Left ventricle myocardium superior (tissue), 1 donor: ENCODE measurements around the gene TLE4. TPM values are rescaled to one million over a fixed set of nuclear protein-coding genes. Genes with fewer than 3 reads are reported as not detected.
A peak's percentile ranks its signal among the peaks of the same experiment; 100 is the strongest.
"Not testable (repeated sequence)": the region's sequence is repeated elsewhere in the genome, so short reads cannot be mapped to it uniquely, and the experiment has no call there.

ENCODE experiments used
- ATAC-seq: fragments of 200-7000 bp; cut with Tn5 transposase; one replicate; pipeline ENCODE4 v1.9.1; 2020; ENCODE audit warnings: mild to moderate bottlenecking, moderate library complexity
- DNase-seq: peaks from one replicate; pipeline ENCODE4 v3.0.0-alpha.2; 2020
- intact Hi-C: fragments of 100-400 bp; cut with micrococcal nuclease; formaldehyde crosslinking; loops from one replicate; pipeline ENCODE4 v1.11.0; 2022
- total RNA-seq: library from RNA; stranded (reverse); fragmentation: NEBNext Ultra II Directional; extraction: Animal tissue kit (Norgen Biotek cat#: 25700); gene quantifications from one replicate; pipeline ENCODE4 v1.2.1, GENCODE V29; 2021
- donor health status: DM: no; HTN: yes; CAD: no; lungs with severe emphysema.

TLE4 gene
- total RNA-seq, 1 donor from 2014 or later: 10.7 TPM

- peak; percentile 28 for DNase-seq
- intact Hi-C loops: no loop called here
- peak; percentile 90 for ATAC-seq
Measured at GRCh38 chr9:79623799-79624721, 52.3 kb downstream of the TLE4 start.

- intact Hi-C loops: no loop called here
- ATAC-seq (no peak), DNase-seq (no peak)
Measured at GRCh38 chr9:79629721-79630120, 58.0 kb downstream of the TLE4 start.

GRCh38 chr9:79630521-79631403 lies 59.0 kb downstream of the TLE4 start:
- ATAC-seq (no peak), DNase-seq (no peak)
- intact Hi-C loops: no loop called here

- intact Hi-C loops: no loop called here
- ATAC-seq: no peak
- DNase-seq: no peak
Measured at GRCh38 chr9:79632060-79632459, 60.3 kb downstream of the TLE4 start.

DNA sequence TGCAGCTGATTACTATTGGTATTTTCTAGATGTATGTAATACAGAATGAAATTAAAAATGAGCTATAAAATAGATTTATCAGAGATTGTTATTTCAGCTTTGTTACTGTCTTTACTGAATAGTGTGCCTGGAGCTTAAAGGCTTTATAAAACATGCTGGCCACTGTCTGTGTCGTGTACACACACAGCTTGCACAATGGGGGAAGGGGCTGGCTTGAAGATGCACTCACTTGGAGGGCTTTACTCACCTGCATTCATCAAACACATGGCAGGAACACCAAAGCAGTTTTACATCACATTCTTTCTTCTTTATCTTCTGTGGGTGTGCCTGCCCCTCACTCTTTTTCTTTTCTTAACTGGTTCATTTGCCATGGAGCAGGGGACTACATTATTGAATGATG lies 60.9 kb downstream of the TLE4 start:
- intact Hi-C loops: no loop called here
- DNase-seq (no peak), ATAC-seq (no peak)

GRCh38 chr9:79633558-79633957 lies 61.8 kb downstream of the TLE4 start:
- ATAC-seq (no peak), DNase-seq (no peak)
- intact Hi-C loops: no loop called here

DNA sequence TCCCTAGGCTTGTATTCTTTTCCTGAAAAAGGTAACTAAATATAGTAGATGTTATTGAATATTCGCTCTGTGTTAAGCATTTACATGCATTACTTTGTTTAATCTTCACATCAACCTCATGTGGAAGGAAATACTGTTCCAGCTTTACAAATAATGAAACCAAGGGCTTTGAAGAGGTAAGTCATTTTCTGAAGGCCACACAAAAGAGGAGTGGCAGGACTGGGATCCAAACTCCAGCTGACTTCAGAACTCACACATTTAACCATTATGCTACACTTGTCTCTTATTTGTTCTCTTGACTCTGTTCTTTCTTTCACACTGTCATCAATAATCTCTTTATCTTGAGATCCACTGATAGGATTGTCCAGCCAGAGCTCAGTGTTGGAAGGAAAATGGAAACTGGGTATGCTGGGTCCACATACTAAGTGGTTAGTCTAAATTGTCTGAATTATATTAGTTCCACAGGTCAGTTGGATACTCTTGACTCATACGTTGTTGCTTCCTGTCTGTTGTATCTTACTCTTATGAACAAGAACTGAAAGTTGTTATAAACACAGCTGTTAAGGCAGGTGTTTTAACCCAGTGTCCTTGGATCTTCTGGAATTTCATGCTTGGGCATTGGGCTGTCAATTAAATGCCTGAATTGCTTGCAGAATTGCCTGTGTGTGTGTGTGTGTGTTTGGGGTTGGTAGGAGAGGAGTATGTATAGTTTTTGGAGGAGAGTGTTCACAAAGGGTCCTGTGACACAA lies 65.6 kb downstream of the TLE4 start:
- ATAC-seq (no peak), DNase-seq (no peak)
- intact Hi-C loops: no loop called here

DNA sequence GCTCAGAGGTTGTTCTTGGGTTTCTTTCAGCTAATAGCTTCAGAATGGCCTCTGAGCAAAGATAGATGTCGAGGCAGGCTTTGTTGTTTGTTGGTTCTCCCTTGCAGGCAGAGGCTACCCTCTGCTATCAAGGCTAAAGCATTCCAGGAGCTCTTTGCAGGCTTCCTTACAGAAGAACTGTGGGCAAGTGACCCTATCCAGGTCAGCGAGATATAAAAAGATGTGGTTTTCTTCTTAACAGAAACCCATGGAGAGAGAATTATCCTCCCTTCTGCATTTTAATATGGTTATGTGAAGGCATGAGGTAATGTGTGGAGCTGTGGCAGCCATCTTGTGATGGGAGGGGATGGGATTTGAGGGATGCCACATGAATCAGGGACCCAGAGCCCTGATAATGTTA lies 67.0 kb downstream of the TLE4 start:
- ATAC-seq (no peak), DNase-seq (no peak)
- intact Hi-C loops: no loop called here

- ATAC-seq: no peak
Measured at GRCh38 chr9:79639354-79639753, 67.6 kb downstream of the TLE4 start.

DNA sequence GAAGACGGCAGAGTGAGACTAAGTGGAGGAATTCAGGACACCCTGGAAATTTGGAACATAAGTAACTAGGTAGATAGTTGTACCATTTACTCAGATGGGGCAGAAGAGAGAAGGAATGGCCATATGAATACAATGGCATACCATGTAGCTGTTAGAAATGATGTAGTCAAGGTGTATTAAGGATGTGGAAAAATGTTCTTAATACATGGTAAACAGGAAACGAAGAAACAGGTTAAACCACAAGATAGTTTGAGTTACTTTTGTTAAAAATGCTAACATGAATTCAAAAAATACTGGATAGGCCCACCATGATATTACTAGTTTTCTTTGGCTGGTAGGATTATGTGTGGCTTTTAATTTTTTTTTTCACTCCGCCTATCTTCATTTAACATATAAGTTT lies 68.3 kb downstream of the TLE4 start:
- DNase-seq, ATAC-seq, intact Hi-C loops: not testable (repeated sequence)

More at GRCh38 chr9:79639354-79639753, 67.6 kb downstream of the TLE4 start:
- intact Hi-C loops: no loop called here
- no peak for DNase-seq

GRCh38 chr9:79641070-79641469 lies 69.3 kb downstream of the TLE4 start:
- no peak for ATAC-seq
- no peak for DNase-seq
- intact Hi-C loops: no loop called here

- ATAC-seq (no peak), DNase-seq (no peak)
- intact Hi-C loops: no loop called here
Measured at GRCh38 chr9:79642671-79643070, 70.9 kb downstream of the TLE4 start.

DNA sequence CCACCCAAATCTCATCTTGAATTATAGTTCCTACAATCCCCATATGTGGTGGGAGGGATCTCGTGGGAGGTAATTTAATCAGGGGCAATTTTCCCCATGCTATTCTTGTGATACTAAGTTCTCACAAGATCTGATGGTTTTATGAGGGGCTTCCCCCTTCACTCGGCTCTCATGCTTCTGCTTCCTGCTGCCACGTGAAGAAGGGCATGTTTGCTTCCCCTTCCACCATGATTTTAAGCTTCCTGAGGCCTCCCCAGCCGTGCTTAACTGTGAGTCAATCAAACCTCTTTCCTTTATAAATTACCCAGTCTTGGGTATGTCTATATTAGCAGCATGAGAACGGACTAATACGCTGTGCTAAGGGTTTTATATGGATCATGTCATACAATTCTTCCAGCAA lies 72.3 kb downstream of the TLE4 start:
- ATAC-seq (no peak), DNase-seq (no peak)
- intact Hi-C loops: no loop called here

DNA sequence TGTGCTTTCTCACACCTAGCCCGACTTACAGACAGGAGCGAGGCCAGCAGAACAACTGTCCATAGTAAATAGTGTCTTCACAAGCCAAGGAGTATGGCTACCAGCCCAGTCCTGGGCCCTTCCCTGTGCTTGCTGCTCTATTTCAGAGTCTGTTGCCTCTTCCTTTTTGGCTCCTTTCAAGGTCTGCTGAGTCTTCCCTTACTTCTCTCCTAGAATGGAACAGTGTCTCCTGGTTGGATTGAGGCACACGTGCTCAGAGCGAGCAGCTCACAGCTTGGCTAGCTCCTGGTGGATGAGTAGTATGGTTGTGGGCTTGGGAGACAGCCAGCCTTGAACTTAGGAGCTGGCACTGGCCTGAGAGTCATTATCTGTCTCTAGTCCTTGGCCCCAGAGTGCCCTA lies 72.8 kb downstream of the TLE4 start:
- intact Hi-C loops: no loop called here
- ATAC-seq (no peak), DNase-seq (no peak)

GRCh38 chr9:79645110-79645509 lies 73.3 kb downstream of the TLE4 start:
- no peak for ATAC-seq
- intact Hi-C loops: no loop called here
- DNase-seq: no peak

DNA sequence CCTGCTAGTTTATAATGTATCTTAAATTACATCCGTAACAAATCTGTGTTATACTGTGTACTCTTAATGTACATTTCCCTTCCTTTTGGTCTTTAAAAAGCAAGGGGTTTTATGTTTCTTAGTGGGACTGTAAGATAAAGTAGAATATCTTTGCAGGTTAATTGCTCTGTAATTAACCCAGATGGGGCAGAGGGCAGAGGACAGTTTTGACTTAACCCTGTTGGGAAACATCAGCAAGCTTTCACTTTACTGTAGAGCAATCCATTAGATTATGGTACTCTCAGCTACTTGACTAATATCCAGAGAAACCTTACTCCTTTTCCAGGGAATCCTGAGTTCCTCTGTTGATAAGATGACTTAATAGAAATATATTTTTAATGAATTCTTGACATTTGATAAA lies 74.3 kb downstream of the TLE4 start:
- intact Hi-C loops: no loop called here
- no peak for DNase-seq
- ATAC-seq: no peak

- intact Hi-C loops: no loop called here
- DNase-seq: peak; percentile 19
- no peak for ATAC-seq
Measured at GRCh38 chr9:79651251-79651795, 79.6 kb downstream of the TLE4 start.

DNA sequence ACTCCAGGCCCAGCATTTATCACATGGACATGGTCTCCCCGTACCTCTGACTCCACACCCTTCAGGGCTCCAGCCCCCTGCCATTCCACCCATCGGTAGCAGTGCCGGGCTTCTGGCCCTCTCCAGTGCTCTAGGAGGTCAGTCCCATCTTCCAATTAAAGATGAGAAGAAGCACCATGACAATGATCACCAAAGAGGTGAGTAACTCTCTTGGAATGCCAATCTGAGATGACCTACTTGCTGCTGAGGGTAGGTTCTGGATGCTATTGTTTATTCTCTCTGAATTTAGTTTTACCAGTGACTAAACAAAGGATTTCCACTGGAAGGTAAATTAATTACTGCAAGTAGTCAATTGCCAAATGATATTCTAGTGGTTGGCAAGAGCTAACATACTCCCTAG lies 80.8 kb downstream of the TLE4 start:
- intact Hi-C loops: no loop called here
- DNase-seq (no peak), ATAC-seq (no peak)
